Neutrophil (primary cell): ENCODE data around the gene B4GALNT1.
"Not testable (repeated sequence)": the region's sequence is repeated elsewhere in the genome, so short reads cannot be mapped to it uniquely, and the experiment has no call there.

ENCODE experiments used
- H3K27ac ChIP-seq: fragments of 200-600 bp; sonication (generic); 2 replicates; pipeline ENCODE4 v1.5.1; 2016; ENCODE audit warnings: mild to moderate bottlenecking, moderate library complexity
- H3K27me3 ChIP-seq: fragments of 200-600 bp; sonication (generic); 2 replicates; pipeline ENCODE4 v1.6.0; 2016; ENCODE audit warnings: mild to moderate bottlenecking
- H3K36me3 ChIP-seq: fragments of 200-600 bp; sonication (generic); 2 replicates; pipeline ENCODE4 v1.5.1; 2017
- H3K4me1 ChIP-seq, 2 experiments: fragments of 200-600 bp in 1 of 2; sonication (generic) in 1 of 2; 1 replicate in 1 of 2; 2 replicates in 1 of 2; pipeline versions ENCODE4 v1.5.1 to v1.6.1; 2013 to 2016; ENCODE audit warnings: low read depth in 1 of 2, low read length in 1 of 2, mild to moderate bottlenecking in 1 of 2, moderate library complexity in 1 of 2; ENCODE audit not compliant: control insufficient read depth in 1 of 2, insufficient read depth in 1 of 2
- H3K4me3 ChIP-seq, 2 experiments: fragments of 200-600 bp in 1 of 2; sonication (generic) in 1 of 2; 1 replicate in 1 of 2; 2 replicates in 1 of 2; pipeline ENCODE4 v1.5.1; 2013 to 2016; ENCODE audit warnings: low read depth in 1 of 2, low read length in 1 of 2, mild to moderate bottlenecking in 1 of 2, moderate library complexity in 1 of 2
- H3K9me3 ChIP-seq: fragments of 200-600 bp; sonication (generic); 2 replicates; pipeline ENCODE4 v1.5.1; 2016
- TF ChIP-seq, protein P1 (sequence below): fragments of 200-600 bp; sonication (generic); IDR thresholded peaks from 2 replicates; pipeline ENCODE4 v1.5.1; 2016; ENCODE audit warnings: antibody characterized with exemption

B4GALNT1 gene

DNA sequence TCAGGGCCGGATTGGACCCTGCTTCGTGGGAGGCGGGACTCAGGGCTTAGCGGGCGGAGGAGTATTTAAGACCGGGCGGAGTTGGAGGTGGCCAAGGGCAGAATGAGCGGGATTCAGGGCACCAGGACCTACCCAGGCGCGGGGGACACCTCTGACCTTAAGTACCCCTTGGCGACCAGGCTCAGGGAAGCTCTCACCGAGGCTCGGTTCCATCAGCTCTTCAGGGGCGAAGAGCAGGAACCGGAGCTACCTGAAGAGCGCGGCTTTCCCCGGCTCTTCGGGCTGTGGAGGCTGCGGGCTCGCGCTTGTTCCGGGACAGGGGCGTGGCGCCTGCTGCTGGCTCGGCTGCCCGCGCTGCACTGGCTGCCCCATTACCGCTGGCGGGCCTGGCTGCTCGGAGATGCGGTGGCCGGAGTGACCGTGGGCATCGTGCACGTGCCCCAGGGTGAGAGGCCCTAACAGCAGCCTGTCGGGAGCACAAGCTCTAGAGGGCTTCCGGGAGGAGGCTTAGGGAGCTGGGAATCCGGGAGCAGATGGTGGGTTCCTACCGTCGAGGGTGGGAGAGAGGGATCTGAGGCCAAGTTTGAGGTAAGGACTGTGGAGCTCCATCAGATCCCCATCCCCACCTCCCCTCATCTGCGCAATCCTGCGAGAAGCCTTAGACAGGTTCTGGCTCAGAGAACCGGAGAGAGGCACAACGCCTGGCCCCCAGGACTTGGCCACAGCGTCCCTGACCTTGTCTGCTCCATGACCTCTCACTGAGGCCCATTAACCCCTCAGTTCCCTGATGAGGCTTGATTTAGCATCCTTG lies 13.4 kb downstream of the B4GALNT1 start:
- H3K4me3 ChIP-seq, result no peak overlapping the region
- H3K36me3 ChIP-seq, result no peaks in the 10 kb centered on the region
- peaks cover 20 to 25% of the 10 kb centered on the region in 2 experiments for H3K4me1 ChIP-seq
- H3K9me3 ChIP-seq, result no peaks in the 10 kb centered on the region
- TF ChIP-seq, protein P1, sequence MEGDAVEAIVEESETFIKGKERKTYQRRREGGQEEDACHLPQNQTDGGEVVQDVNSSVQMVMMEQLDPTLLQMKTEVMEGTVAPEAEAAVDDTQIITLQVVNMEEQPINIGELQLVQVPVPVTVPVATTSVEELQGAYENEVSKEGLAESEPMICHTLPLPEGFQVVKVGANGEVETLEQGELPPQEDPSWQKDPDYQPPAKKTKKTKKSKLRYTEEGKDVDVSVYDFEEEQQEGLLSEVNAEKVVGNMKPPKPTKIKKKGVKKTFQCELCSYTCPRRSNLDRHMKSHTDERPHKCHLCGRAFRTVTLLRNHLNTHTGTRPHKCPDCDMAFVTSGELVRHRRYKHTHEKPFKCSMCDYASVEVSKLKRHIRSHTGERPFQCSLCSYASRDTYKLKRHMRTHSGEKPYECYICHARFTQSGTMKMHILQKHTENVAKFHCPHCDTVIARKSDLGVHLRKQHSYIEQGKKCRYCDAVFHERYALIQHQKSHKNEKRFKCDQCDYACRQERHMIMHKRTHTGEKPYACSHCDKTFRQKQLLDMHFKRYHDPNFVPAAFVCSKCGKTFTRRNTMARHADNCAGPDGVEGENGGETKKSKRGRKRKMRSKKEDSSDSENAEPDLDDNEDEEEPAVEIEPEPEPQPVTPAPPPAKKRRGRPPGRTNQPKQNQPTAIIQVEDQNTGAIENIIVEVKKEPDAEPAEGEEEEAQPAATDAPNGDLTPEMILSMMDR, result no peak
- no peak overlapping the region for H3K27ac ChIP-seq
- H3K27me3 ChIP-seq, result peaks cover 100% of the 10 kb centered on the region

DNA sequence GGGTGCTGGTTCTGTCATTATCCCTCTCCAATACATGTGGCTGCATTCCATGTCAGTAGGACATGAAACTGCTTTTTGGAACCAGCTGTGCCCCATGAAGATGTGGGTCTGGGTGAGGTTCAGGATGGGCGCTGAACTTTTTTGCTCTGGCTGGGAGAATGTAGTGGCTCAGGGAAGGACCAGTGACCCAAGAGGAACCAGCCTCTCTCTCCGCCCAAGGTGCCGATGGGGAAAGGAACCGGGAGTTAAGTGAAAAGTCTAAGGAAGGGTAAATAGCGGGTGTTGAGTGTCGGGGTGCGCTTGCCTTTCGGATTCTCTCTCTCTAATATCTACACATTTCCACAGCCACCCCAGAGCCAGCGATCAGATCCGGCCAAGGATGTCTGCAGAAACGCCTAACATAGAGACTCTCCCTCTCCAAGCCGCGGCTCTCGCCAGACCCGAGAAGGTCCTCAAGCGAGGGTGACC lies 14.0 kb downstream of the B4GALNT1 start:
- no peak overlapping the region for H3K4me3 ChIP-seq
- no peak overlapping the region for H3K27ac ChIP-seq
- H3K27me3 ChIP-seq, result peaks cover 100% of the 10 kb centered on the region
- peaks cover 20 to 25% of the 10 kb centered on the region in 2 experiments for H3K4me1 ChIP-seq
- H3K36me3 ChIP-seq, result no peaks in the 10 kb centered on the region
- no peaks in the 10 kb centered on the region for H3K9me3 ChIP-seq
- TF ChIP-seq, protein P1, result no peak

DNA sequence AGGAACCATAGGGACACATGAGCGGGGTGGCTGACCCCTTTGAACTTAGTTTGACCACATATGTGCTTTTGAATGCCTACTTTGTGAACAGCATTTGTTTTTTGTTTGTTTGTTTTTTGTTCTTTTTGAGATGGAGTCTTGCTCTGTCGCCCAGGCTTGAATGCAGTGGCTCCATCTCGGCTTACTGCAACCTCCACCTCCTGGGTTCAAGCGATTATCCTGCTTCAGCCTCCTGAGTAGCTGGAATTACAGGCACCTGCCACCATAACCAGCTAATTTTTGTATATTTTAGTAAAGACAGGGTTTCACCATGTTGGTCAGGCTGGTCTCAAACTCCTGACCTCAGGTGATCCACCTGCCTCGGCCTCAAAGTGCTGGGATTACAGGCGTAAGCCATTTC lies 14.6 kb downstream of the B4GALNT1 start:
- Histone ChIP-seq H3K27me3 (peaks cover 100% of the 10 kb centered on the region), H3K4me1 (peaks cover 20 to 25% of the 10 kb centered on the region in 2 experiments)
- H3K27ac ChIP-seq, result not testable (repeated sequence)

DNA sequence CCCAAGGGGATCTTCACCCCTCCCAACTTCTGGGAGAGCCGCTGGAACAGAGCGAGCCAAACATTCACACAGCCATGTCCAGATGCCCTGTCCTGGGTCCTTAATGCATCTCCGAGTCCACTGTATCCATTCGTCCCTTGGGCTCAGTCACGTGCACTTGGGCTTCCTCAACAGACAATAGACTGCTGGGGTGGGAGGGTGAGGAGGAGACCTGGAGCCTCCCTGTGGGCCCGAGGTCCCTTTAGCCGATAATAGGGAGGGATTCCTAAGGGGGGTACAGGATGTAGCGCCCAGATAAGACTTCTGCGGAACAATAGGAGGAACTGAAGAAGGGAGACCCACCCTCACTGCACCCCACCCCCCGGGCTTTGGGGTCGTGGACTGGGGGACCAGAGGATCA lies 15.1 kb downstream of the B4GALNT1 start:
- TF ChIP-seq, protein P1, result no peak
- Histone ChIP-seq H3K36me3 (no peaks in the 10 kb centered on the region), H3K27ac (no peak overlapping the region), H3K4me1 (peaks cover 20 to 25% of the 10 kb centered on the region in 2 experiments), H3K9me3 (no peaks in the 10 kb centered on the region), H3K27me3 (peaks cover 100% of the 10 kb centered on the region), H3K4me3 (no peak overlapping the region)

More for the DNA sequence above, 14.6 kb downstream of the B4GALNT1 start:
- not testable (repeated sequence) for H3K9me3 ChIP-seq, H3K36me3 ChIP-seq, H3K4me3 ChIP-seq

DNA sequence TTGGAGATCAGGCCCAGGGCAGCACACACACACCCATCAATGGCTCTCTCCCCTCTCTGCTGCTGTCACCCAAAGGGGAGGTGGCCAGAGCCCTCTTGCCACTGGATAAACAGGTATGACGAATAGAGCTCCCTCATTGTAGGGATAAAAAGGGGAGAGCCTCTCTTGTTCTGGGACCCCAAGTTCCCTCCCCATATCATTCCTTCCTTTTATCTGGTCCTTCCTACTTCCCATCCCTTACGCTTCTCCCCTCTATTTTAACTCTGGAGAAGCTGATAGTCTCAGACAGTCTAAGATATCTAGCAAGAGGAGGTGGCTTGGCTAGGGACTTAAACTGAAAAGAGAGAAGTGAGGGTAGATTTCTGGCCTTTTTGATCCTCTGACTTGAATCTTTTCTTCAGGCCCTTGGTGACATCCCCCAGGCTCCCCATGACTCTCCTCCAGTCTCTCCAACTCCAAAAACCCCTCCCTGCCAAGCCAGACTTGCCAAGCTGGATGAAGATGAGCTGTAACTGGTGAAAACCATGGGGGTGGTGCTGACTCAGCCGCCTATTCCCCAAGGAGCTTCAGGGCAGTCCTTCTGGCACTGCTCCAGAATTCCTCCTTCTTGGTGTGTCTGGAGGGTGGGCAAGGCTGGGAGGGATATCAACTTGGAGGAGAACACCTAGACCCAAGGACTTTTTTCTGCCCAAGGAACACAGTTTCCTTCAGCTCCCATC lies 16.5 kb downstream of the B4GALNT1 start:
- TF ChIP-seq, protein P1, result no peak
- H3K4me1 ChIP-seq, result peaks cover 15 to 21% of the 10 kb centered on the region in 2 experiments
- peaks cover 100% of the 10 kb centered on the region for H3K27me3 ChIP-seq
- no peak overlapping the region for H3K4me3 ChIP-seq
- H3K36me3 ChIP-seq, result no peaks in the 10 kb centered on the region
- H3K27ac ChIP-seq, result no peak overlapping the region
- H3K9me3 ChIP-seq, result no peaks in the 10 kb centered on the region

DNA sequence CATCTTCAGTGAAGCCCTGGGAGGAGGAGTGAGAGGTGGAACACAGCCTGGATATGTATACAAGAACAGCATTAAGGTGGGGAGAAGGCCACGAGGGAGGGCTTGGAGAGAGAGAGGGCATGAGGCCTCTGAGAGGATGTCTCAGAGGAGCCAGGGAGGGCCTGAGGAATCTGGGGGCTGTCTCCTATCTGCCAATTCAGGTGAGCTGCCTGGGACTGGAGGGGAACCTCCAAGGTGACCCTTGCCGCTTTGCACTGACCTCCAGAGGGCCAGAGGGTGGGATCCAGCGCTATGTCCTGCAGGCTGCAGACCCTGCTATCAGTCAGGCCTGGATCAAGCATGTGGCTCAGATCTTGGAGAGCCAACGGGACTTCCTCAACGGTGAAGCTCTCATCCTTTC lies 17.4 kb downstream of the B4GALNT1 start:
- peaks cover 6 to 21% of the 10 kb centered on the region in 2 experiments for H3K4me1 ChIP-seq
- no peaks in the 10 kb centered on the region for H3K9me3 ChIP-seq
- peaks cover 100% of the 10 kb centered on the region for H3K27me3 ChIP-seq
- no peak overlapping the region for H3K4me3 ChIP-seq
- TF ChIP-seq, protein P1, result no peak
- H3K36me3 ChIP-seq, result no peaks in the 10 kb centered on the region
- no peak overlapping the region for H3K27ac ChIP-seq
